ENCODE measurements around the gene MACROH2A2.
"Not testable (repeated sequence)": the region's sequence is repeated elsewhere in the genome, so short reads cannot be mapped to it uniquely, and the experiment has no call there.

MACROH2A2 gene

DNA sequence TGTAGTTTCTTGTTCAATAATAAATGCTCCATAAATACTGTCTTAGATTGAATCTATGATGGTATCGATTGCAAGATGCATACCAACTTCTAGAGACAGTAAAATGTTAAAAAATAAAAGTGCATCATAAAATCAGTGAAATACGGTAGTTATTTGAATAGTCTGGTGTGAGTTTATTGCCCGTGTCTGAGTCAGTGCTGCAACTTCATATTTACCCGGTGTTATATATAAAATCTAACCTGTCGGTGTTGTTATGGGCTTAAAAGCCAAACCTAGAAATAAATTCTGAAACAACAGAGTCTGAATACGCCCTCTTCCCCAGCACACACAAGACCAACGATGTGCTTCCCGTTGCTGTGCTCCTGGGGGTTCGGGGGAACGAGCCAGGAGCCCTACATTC is 16.3 kb downstream of the MACROH2A2 start:
- no peak for DNase-seq

DNA sequence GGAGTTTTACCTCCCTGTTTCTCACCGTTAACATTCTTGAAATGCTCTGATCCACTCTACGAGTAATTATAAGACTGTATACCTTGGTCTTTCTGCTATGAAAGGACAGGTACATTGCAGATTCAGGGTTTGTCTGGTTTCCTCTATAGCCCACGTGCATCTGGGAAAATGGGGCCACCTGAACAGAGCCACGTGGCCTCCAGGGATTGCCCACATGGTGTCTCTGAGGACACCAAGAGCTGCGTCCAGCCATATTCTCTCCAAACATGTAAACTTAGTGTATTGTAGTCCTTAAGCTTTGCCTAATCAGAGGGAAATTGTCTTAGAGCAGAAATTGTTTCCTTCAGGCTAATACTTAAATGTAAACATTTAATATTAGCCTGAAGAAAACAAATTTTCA is 16.7 kb downstream of the MACROH2A2 start:
- no peak for DNase-seq

DNA sequence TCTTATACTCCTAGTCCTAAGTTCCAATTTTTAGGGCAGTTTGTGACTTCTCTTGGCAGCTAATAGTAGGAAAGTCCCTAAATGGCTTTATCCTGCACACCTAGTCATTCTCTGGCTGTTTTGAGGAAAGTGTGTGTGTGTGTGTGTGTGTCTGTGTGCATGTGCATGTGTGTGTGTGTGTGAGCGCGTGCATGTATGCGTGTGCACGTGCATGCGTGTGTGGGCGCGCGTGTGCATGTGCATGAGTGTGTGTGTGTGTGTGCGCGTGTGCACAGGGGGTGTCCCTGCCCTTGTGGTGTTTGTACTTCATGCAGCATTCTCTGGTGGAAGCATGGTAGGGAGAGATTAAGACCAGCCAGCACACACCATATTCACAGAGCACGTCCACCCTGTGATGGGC is 18.2 kb downstream of the MACROH2A2 start:
- no peak for DNase-seq

- no peak for DNase-seq
Observed at GRCh38 chr10:70074165-70074564, 21.5 kb downstream of the MACROH2A2 start.

DNA sequence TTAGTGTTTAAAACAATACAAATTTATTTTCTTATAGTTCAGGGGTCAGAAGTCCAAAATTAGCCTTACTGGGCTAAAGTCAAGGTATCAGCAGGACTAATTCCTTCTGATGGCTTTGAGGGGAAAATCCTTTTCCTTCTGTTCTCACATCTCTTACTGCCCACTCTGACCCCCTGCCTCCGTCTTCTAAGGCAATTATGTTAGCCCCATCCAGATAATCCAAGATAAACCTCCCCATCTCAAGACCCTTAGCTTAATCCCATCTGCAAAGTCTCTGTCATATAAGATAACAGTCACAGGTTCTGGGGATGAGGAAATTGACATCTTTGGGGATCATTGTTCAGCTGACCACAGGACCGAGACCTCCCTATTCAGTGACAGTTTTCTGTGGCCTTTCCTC is 22.3 kb downstream of the MACROH2A2 start:
- DNase-seq: no peak

DNA sequence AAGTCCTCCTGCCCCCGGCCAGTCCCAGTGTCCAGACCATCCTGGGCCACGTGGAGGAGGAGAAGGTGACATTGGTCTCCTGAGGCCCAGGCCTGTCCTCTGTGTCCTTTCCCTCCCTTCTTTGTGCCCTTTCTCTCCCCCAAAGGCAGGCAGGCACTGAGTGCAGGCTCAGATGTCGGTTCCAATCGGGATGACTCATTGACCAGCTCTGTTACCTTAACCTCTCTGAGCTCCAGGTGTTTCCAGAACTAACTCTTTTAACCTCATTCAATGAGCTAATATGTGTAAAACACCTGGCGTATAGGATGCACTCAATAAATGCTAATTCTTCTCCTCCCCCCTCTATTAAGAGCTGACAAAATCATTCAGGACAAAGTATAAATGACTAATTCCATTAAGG is 25.7 kb downstream of the MACROH2A2 start:
- DNase-seq: no peak

- no peak for DNase-seq
Observed at GRCh38 chr10:70078937-70079336, 26.3 kb downstream of the MACROH2A2 start.

DNA sequence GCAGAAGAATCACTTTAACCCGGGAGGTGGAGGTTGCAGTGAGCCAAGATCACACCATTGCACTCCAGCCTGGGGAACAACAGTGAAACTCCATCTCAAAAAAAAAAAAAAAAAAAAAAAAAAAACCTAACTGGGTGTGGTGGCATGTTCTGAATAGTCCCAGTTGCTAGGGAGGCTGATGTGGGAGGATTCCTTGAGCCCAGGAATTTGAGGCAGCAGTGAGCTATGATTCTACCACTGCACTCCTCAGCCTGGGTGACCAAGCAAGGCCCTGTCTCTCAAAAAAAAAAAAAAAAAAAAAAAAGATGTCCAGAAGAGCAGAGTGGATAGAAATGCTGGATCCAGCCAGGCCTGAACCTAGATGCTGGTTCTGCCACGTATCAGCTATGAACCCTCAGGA is 28.1 kb downstream of the MACROH2A2 start:
- not testable (repeated sequence) for DNase-seq

DNA sequence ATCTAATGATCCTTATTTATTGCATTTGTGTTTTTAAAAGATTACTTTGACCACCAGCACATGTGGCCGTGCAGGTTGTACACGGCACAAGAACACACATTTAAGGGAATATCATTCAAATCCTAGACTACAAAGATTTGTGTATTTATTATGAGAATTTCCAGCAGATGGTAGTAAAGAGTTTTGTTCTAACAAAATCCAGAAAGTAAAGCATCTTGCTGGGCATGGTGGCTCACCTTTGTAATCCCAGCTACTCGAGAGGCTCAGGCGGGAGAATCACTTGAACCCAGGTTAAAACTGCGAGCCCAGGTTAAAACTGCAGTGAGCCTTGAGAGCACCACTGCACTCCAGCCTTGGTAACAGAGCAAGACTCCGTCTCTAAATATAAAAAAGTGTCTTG is 31.5 kb downstream of the MACROH2A2 start:
- DNase-seq: no peak

- DNase-seq: no peak
Observed at GRCh38 chr10:70085975-70086613, 33.4 kb downstream of the MACROH2A2 start.

- no peak for DNase-seq
Observed at GRCh38 chr10:70087616-70088307, 35.1 kb downstream of the MACROH2A2 start.

DNA sequence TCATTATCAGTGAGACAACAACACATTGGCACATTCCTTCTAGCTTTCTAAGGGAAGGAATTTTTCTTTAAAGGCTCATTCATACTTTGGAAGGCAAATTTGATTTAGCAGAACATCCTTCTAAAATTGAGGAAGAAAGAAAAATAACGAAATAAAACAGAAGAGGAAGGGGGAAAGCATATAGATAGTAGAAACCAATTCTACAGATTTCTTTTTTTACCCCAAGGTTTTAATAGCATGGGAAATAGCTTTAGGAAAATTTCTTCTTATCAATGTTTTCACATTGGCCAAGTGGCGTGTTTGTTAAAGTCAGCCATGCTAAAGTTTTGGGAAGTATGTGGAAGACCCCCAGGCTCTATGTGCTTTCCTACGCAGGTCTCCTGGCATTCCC is 35.7 kb downstream of the MACROH2A2 start:
- DNase-seq: no peak

DNA sequence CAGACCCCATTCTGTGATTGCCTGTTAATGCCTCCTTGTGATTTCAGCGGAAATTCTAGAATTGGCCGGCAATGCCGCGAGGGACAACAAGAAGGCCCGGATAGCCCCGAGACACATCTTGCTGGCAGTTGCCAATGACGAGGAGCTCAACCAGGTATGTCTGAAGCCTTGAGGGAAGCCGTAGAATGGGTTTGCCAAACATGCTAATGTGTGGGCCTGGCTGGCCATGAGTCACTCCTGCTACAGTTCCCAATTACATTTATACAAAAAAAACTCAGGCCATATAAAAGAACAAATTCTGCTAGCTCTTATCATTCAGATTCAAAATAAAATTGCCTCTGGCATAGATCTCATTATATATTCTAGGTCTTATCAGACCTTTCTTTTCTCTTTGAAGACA is 37.4 kb downstream of the MACROH2A2 start:
- no peak for DNase-seq

- no peak for DNase-seq
Observed at GRCh38 chr10:70090951-70091350, 38.3 kb downstream of the MACROH2A2 start.

DNA sequence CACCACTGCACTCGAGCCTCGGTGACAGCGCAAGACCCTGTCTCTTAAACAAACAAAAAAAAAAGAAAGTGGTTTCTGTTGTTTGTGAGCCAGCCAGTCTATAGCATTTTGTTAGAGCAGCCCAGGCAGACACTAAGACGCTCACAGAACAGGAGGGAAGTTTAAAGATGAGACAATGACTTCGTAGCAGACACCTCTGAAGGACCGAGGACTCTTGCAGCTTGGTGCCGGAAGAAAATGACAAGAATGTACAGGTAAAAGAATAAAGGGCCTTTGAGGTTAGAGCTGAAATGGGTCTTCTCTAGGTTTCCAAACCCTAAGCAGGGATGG is 39.7 kb downstream of the MACROH2A2 start:
- DNase-seq: no peak

DNA sequence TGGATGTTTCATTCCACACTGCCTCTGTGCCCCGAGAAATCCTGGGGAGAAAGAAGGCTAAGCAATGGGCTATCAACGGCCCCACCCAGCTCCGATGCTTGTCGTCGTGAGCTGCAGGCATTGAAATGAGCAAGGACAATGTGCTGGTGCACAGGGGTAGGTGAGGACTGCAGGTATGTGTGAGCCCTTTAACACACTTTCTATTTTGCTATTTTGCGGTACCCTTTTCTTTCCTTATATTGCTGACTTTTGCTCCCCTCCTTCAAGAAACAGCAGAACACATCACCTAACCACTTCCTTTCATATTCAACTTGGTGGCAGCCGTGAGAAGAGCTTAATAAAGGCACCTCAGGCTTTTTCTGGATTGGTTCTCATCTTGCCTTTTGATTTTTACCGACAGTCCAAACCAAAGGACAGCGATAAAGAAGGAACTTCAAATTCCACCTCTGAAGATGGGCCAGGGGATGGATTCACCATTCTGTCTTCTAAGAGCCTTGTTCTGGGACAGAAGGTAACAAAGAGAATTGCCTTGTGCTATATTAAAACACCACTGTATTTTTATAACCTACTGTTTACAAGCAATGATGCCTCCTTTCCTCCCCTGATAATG is 40.8 kb downstream of the MACROH2A2 start:
- DNase-seq: no peak

DNA sequence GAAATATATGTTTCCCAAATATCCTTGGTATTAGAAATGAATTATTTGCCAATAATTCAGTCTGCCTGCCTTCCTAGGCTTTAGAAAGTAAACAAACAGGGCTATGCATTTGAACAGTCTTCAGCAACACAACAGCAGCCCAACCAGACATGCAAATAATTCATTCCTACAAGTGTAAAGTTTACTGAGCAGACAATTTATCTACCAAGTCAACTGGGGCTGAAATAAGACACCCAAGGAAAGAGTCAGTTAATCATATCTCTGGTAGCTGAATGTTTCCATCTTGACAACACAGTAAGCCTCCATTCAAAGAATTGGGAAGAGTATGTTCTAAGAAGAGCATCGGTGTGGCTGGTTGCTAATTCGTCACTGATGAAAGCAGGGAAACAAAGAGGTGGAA is 41.6 kb downstream of the MACROH2A2 start:
- DNase-seq: no peak

GRCh38 chr10:70096016-70096704 is 43.5 kb downstream of the MACROH2A2 start:
- DNase-seq: no peak

GRCh38 chr10:70096705-70097420 is 44.2 kb downstream of the MACROH2A2 start:
- DNase-seq: no peak

GRCh38 chr10:70097459-70097858 is 44.8 kb downstream of the MACROH2A2 start:
- DNase-seq: no peak

DNA sequence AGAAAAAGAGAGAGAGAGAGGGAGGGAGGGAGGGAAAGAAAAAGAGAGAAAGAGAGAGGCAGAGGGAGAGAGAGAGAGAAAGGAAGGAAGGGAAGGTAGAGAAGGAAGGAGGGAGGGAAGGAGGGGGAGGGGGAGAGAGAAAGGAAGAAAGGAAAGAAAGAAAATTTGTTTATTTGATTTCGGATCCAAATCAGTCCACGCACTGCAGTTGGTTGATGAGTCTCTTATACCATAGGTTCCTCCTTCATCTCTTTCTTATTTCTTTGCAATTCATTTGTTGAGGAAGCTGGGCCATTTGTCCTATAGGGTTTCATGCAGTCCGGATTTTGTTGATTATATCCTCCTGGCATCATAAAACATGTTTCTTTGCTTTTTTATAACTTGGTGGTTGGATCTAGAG is 45.6 kb downstream of the MACROH2A2 start:
- no peak for DNase-seq

GRCh38 chr10:70101068-70101562 is 48.5 kb downstream of the MACROH2A2 start:
- not testable (repeated sequence) for DNase-seq

- DNase-seq: no peak
Observed at GRCh38 chr10:70101668-70102067, 49.0 kb downstream of the MACROH2A2 start.
